Fibroblast of villous mesenchyme (primary cell): ENCODE results near the gene UNC13C. TPM values are rescaled to one million over a fixed set of nuclear protein-coding genes. Genes with fewer than 3 reads are reported as not detected.

Experiments used
- DNase-seq: peaks from one replicate; pipeline ENCODE4 v3.0.0-alpha.2; 2010; ENCODE audit warnings: low read depth
- H3K4me3 ChIP-seq: 2 replicates; pipeline ENCODE4 v1.5.1; 2011; ENCODE audit warnings: low read depth, mild to moderate bottlenecking, low read length
- total RNA-seq: library from RNA; depleted of rRNA; stranded (reverse); fragments of >200 nt; gene quantifications from 2 replicates; pipeline ENCODE4 v1.2.3, GENCODE V29; 2012
- TF ChIP-seq, protein P1 (sequence below): IDR thresholded peaks from 2 replicates; pipeline ENCODE4 v1.5.1; 2012; ENCODE audit warnings: low read depth, mild to moderate bottlenecking, low read length; ENCODE audit not compliant: insufficient read depth

Gene UNC13C
- total RNA-seq, 1 donor, result not detected

DNA sequence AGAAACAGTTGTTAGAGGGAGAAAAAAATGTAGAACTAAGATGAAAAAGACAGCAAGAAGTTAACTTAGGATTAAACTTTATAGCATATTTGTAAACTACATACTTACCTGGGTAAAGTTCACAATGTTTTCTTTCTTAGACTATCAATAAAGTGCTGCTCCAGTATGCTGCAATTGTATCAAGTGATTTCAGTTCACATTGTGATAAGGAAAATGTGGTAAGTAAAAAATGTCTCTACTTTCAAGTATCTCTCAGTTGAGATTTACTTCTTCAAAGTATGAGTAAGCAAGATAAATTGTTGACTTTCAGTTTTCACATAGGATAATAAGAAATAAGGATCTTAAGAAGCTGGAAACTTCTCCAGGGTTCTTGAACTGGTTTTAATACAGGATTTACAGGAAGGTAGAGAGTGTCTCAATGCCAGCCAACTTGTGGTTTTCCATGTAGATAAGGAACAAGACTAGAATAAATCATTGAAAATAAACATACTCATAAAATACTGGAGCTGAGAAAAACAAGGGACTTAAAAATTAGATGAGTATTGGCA lies 528.8 kb downstream of the UNC13C start:
- DNase-seq, result no peak
- no peak overlapping the region for H3K4me3 ChIP-seq
- TF ChIP-seq, protein P1, sequence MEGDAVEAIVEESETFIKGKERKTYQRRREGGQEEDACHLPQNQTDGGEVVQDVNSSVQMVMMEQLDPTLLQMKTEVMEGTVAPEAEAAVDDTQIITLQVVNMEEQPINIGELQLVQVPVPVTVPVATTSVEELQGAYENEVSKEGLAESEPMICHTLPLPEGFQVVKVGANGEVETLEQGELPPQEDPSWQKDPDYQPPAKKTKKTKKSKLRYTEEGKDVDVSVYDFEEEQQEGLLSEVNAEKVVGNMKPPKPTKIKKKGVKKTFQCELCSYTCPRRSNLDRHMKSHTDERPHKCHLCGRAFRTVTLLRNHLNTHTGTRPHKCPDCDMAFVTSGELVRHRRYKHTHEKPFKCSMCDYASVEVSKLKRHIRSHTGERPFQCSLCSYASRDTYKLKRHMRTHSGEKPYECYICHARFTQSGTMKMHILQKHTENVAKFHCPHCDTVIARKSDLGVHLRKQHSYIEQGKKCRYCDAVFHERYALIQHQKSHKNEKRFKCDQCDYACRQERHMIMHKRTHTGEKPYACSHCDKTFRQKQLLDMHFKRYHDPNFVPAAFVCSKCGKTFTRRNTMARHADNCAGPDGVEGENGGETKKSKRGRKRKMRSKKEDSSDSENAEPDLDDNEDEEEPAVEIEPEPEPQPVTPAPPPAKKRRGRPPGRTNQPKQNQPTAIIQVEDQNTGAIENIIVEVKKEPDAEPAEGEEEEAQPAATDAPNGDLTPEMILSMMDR, result no peak

DNA sequence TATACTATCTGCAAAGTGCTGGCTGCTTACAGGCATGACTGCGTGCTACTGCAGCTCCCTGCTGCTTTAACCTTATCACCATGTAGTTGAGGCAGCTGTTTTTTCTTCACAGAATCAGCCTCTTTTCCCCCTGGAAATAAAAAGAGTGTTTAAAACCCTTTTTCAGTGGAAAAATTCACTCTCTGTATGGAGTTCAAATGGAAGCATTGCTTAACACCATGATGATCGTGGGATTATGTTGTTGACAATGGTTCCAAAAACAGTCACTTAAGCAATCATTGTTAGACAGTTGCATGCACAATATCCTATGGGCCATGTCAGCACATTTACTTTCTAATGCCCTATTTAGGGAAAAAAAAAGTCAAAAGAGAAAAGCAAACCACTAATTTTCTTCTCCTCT lies 536.4 kb downstream of the UNC13C start:
- DNase-seq, result no peak
- TF ChIP-seq, protein P1, result no peak
- no peak overlapping the region for H3K4me3 ChIP-seq

DNA sequence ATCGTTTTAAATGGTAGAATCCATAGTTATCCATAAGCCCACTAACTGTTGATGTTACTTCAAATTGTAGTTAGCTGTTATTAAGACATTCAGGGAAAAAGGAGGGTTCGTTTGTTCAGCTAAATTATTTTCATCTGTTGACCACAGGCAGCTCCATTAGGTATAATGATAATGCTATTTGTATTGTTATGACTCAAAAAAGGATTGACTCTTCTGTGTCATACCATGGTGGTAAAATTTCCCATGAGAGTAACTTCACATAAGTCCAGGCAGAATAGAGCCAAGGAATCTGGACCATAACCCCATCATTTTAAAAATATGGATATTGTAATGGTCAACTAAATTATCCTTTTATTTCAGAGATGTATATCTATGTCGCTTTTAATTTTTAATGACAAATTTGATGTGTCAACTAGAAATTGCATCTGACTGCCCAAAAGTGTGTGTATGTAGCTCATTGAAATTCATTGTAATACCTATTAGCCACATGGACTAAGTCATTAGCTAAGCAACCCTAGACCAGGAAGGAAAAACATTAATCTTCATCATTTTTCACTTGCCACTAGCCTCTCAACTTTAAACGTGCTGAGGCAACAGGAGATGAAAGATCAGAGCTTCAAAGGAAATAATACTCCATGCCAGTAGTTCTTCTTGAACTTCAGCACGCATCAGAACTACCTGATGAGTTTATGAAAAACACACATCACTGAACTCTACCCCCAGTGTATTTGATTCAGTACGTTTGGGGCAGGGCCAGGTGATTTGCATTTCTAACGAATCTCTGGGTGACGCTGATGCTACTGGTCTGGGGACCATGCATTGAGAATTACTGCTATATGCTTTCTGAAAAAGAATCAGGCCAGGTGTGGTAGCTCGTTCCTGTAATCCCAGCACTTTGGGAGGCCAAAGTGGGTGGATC lies 537.7 kb downstream of the UNC13C start:
- H3K4me3 ChIP-seq, result no peak overlapping the region
- DNase-seq, result no peak
- TF ChIP-seq, protein P1, result no peak

DNA sequence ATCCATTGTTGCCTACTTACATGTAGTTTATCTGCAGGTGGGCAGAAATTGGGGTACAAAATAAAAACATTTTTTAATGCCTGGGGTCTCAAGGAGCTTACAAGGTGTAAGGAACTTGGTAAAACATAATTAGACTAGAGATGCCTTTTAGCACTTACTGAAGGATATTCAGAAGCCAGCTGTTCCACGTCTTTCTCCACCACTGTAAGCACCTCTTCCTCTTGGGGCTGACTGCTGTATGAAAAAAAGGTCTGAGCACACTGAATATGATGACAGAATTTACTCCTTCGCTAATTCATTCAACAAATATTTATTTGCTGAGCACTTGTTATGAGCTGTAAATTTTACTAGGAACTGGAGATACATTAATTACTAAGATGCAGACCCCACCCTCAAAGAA lies 539.1 kb downstream of the UNC13C start:
- no peak for DNase-seq
- TF ChIP-seq, protein P1, result no peak

DNA sequence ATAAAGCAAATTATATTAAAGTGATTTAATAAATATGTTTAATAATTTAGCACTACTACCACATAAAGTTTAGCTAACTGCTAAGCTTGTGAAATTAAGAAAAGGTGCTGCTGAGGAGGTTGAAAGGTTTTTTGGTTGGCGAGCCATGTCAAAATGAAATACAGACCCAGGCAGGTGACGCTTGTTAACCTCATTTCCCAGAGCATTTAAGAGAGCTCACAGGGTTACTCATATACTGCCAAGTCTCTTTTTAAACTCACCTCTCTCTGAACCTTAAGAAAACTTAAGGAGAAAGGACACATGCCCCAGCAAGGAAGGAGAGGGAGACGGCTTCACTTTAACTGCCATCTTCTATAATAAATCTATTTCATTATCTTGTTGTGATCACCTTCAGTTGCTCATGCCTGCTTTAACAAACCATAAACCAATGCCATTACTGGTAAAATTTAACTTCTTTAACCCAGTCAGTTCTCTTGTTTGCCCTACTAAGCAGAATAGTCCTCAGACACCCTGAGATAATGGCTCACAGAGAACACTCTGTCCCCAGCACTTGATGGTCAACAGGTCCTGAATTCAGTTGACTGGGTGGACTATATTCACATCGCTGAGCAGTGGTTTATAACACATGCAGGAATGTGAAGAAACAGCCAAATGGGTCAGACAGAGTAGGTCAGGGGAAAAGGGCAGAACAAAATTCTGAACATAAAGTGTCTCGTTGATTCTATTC lies 540.1 kb downstream of the UNC13C start:
- TF ChIP-seq, protein P1, result no peak
- H3K4me3 ChIP-seq, result no peak overlapping the region
- no peak for DNase-seq

More for the DNA sequence above, 539.1 kb downstream of the UNC13C start:
- no peak overlapping the region for H3K4me3 ChIP-seq

DNA sequence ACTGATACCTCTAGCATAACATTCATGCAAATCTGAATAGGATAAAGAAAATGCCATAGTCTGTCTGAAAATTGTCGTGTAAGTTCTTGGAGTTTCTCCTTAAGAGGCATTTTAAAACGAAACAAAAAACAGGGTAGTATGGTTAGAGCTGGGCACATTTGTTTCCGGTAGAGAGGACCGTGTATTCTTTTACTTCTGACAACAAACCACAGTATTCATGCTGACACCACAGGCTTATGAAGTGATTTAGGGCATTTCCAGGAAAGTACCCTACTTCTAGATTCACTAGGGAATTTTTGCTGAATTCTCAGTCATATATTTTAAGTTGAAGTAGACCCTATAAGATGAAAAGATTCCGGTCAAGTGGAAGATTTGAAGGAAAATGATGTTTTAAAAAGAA lies 541.3 kb downstream of the UNC13C start:
- DNase-seq, result no peak
- TF ChIP-seq, protein P1, result no peak

More for the DNA sequence above, 541.3 kb downstream of the UNC13C start:
- H3K4me3 ChIP-seq, result no peak overlapping the region
